Activated naive CD8-positive, alpha-beta T cell treated with anti-CD3 and anti-CD28 coated beads, Interleukin-2, amount 10 ng/mL, durations not matched to agents 7 days and 5 days (primary cell): Measurements from ENCODE around the gene MPC2. TPM values are rescaled to one million over a fixed set of nuclear protein-coding genes. Genes with fewer than 3 reads are reported as not detected.
"Not testable (repeated sequence)": the region's sequence is repeated elsewhere in the genome, so short reads cannot be mapped to it uniquely, and the experiment has no call there.

Experiments used
- ATAC-seq: fragments of 150-1000 bp; cut with Tn5 transposase; one replicate; pipeline ENCODE4 v1.10.0; 2021; ENCODE audit warnings: low read depth, moderate library complexity
- POLR2A ChIA-PET: fragments of 350-600 bp; sonication (Branson Sonifier 250); formaldehyde crosslinking; loops from one replicate; lab custom pipeline; 2021; ENCODE audit warnings: antibody characterized with exemption; lab: Charles Lee
- DNase-seq: peaks from one replicate; pipeline ENCODE4 v3.0.0; 2021
- H3K27ac Mint-ChIP-seq: one replicate; pipeline ENCODE4 v1.8.0; 2022; ENCODE audit warnings: mild to moderate bottlenecking, mixed read lengths
- H3K27me3 Mint-ChIP-seq: one replicate; pipeline ENCODE4 v1.8.0; 2022; ENCODE audit warnings: mild to moderate bottlenecking, moderate library complexity, mixed read lengths
- H3K36me3 Mint-ChIP-seq: one replicate; pipeline ENCODE4 v1.8.0; 2021; ENCODE audit warnings: mild to moderate bottlenecking, mixed read lengths
- H3K4me1 Mint-ChIP-seq: one replicate; pipeline ENCODE4 v1.8.0; 2021; ENCODE audit warnings: mixed read lengths
- H3K4me3 Mint-ChIP-seq: one replicate; pipeline ENCODE4 v1.8.0; 2022; ENCODE audit warnings: mild to moderate bottlenecking, moderate library complexity, mixed read lengths
- H3K9me3 Mint-ChIP-seq: one replicate; pipeline ENCODE4 v1.8.0; 2021; ENCODE audit warnings: mixed read lengths
- total RNA-seq, 2 experiments: library from RNA; stranded (reverse); gene quantifications; one replicate each; pipeline ENCODE4 v1.2.3, GENCODE V29; 2021

The MPC2 gene
- total RNA-seq, 2 experiments from 2014 or later: 61.9 to 64.1 TPM

- Mint-ChIP-seq H3K36me3 (peaks cover 42% of the 10 kb centered on the region), H3K27ac (no peak overlapping the region), H3K9me3 (peaks cover 3% of the 10 kb centered on the region), H3K27me3 (no peaks in the 10 kb centered on the region), H3K4me1 (peaks cover 19% of the 10 kb centered on the region), H3K4me3 (no peak overlapping the region)
- DNase-seq (no peak), ATAC-seq (no peak)
- POLR2A ChIA-PET: no interaction called here
These were observed 12.9 kb upstream of the MPC2 start for GRCh38 chr1:167949785-167950184.

GRCh38 chr1:167947733-167948132 lies 10.9 kb upstream of the MPC2 start:
- Mint-ChIP-seq H3K9me3 (peaks cover 9% of the 10 kb centered on the region), H3K36me3 (peaks cover 50% of the 10 kb centered on the region), H3K27ac (no peak overlapping the region), H3K4me1 (peaks cover 23% of the 10 kb centered on the region), H3K27me3 (no peaks in the 10 kb centered on the region), H3K4me3 (no peak overlapping the region)
- ATAC-seq (no peak), DNase-seq (no peak)
- POLR2A ChIA-PET: no interaction called here

GRCh38 chr1:167943541-167943940 lies 6.7 kb upstream of the MPC2 start:
- peaks cover 45% of the 10 kb centered on the region for H3K36me3 Mint-ChIP-seq
- peaks cover 9% of the 10 kb centered on the region for H3K9me3 Mint-ChIP-seq
- DNase-seq (no peak), ATAC-seq (no peak)
- POLR2A ChIA-PET: no interaction called here
- no peak overlapping the region for H3K27ac Mint-ChIP-seq
- H3K27me3 Mint-ChIP-seq: no peaks in the 10 kb centered on the region
- no peak overlapping the region for H3K4me3 Mint-ChIP-seq
- H3K4me1 Mint-ChIP-seq: peaks cover 24% of the 10 kb centered on the region

- Mint-ChIP-seq H3K27ac (no peak overlapping the region), H3K9me3 (peaks cover 9% of the 10 kb centered on the region), H3K4me3 (no peak overlapping the region), H3K4me1 (peaks cover 14% of the 10 kb centered on the region), H3K36me3 (peaks cover 28% of the 10 kb centered on the region), H3K27me3 (no peaks in the 10 kb centered on the region)
- no peak for DNase-seq
- POLR2A ChIA-PET: no interaction called here
- ATAC-seq: no peak
These were observed 3.4 kb upstream of the MPC2 start for GRCh38 chr1:167940264-167940663.

- Mint-ChIP-seq H3K4me1 (peaks cover 24% of the 10 kb centered on the region), H3K4me3 (peak overlapping the region; percentile 91), H3K36me3 (peaks cover 10% of the 10 kb centered on the region), H3K9me3 (no peaks in the 10 kb centered on the region), H3K27me3 (no peaks in the 10 kb centered on the region), H3K27ac (peak overlapping the region; percentile 96)
- POLR2A ChIA-PET: interaction anchor here (0.6 to 1.3 kb wide), 2 partner anchors 73 to 338 kb away, joined by 4 to 10 read pairs; no protein-coding TSS in a partner anchor
- DNase-seq (no peak), ATAC-seq (no peak)
These were observed 1.3 kb upstream of the MPC2 start for GRCh38 chr1:167938080-167938636.

- H3K27me3 Mint-ChIP-seq: no peaks in the 10 kb centered on the region
- POLR2A ChIA-PET: interaction anchor here (0.6 to 2.4 kb wide), 5 partner anchors 8 to 337 kb away, joined by 3 to 18 read pairs (median 4); no protein-coding TSS in a partner anchor
- H3K36me3 Mint-ChIP-seq: peaks cover 8% of the 10 kb centered on the region
- no peaks in the 10 kb centered on the region for H3K9me3 Mint-ChIP-seq
- H3K4me3 Mint-ChIP-seq: peak overlapping the region; percentile 91
- ATAC-seq (no peak), DNase-seq (no peak)
- peaks cover 27% of the 10 kb centered on the region for H3K4me1 Mint-ChIP-seq
- H3K27ac Mint-ChIP-seq: peak overlapping the region; percentile 96
These were observed 788 bp upstream of the MPC2 start for GRCh38 chr1:167937709-167938010.

GRCh38 chr1:167936068-167936929 lies 573 bp downstream of the MPC2 start, which contains the start of gene DCAF6:
DCAF6 (plus strand) TSS chr1:167936683; CDS start chr1:167936912, 229 bp downstream.
- Mint-ChIP-seq H3K27me3 (no peaks in the 10 kb centered on the region), H3K9me3 (no peaks in the 10 kb centered on the region), H3K27ac (peak within 1 kb of the TSS; percentile 96), H3K4me1 (peaks cover 28% of the 10 kb centered on the region), H3K36me3 (peaks cover 4% of the 10 kb centered on the region), H3K4me3 (peak within 1 kb of the TSS; percentile 91)
- peak; percentile 85 for ATAC-seq
- peak; percentile 96 for DNase-seq
- POLR2A ChIA-PET: interaction anchor here (0.5 to 2.4 kb wide), 16 partner anchors 16 to 716 kb away, joined by 3 to 18 read pairs (median 4); partner anchors contain the start of genes POU2F1 and SFT2D2

- ATAC-seq (peak; percentile 6), DNase-seq (peak; percentile 58)
- H3K27me3 Mint-ChIP-seq: no peaks in the 10 kb centered on the region
- H3K27ac Mint-ChIP-seq: peak overlapping the region; percentile 96
- peaks cover 28% of the 10 kb centered on the region for H3K4me1 Mint-ChIP-seq
- H3K4me3 Mint-ChIP-seq: peak overlapping the region; percentile 91
- H3K36me3 Mint-ChIP-seq: peaks cover 4% of the 10 kb centered on the region
- POLR2A ChIA-PET: interaction anchor here (0.8 to 2.4 kb wide), 15 partner anchors 17 to 715 kb away, joined by 3 to 18 read pairs (median 5); partner anchors contain the start of genes POU2F1 and SFT2D2
- H3K9me3 Mint-ChIP-seq: no peaks in the 10 kb centered on the region
These were observed 1.4 kb downstream of the MPC2 start for GRCh38 chr1:167935216-167936067.

GRCh38 chr1:167934426-167935215 lies 2.3 kb downstream of the MPC2 start:
- H3K27me3 Mint-ChIP-seq: no peaks in the 10 kb centered on the region
- ATAC-seq (no peak), DNase-seq (no peak)
- peaks cover 28% of the 10 kb centered on the region for H3K4me1 Mint-ChIP-seq
- H3K27ac Mint-ChIP-seq: peak overlapping the region; percentile 96
- H3K4me3 Mint-ChIP-seq: peak overlapping the region; percentile 91
- no peaks in the 10 kb centered on the region for H3K9me3 Mint-ChIP-seq
- POLR2A ChIA-PET: interaction anchor here (0.5 to 2.3 kb wide), 5 partner anchors 172 to 714 kb away, joined by 3 to 15 read pairs (median 7); partner anchors contain the start of genes POU2F1 and SFT2D2
- H3K36me3 Mint-ChIP-seq: peaks cover 4% of the 10 kb centered on the region

- DNase-seq (no peak), ATAC-seq (no peak)
- Mint-ChIP-seq H3K36me3 (peaks cover 4% of the 10 kb centered on the region), H3K9me3 (no peaks in the 10 kb centered on the region), H3K27me3 (no peaks in the 10 kb centered on the region), H3K4me3 (peak overlapping the region; percentile 91), H3K27ac (peak overlapping the region; percentile 44), H3K4me1 (peaks cover 28% of the 10 kb centered on the region)
- POLR2A ChIA-PET: no interaction called here
These were observed 3.1 kb downstream of the MPC2 start for GRCh38 chr1:167933788-167934187.

- no peak overlapping the region for H3K27ac Mint-ChIP-seq
- peaks cover 18% of the 10 kb centered on the region for H3K4me1 Mint-ChIP-seq
- POLR2A ChIA-PET: interaction anchor here (1.0 kb wide), 1 partner anchor 213 kb away, joined by 7 read pairs; no protein-coding TSS in a partner anchor
- no peak for ATAC-seq
- no peak for DNase-seq
- no peaks in the 10 kb centered on the region for H3K9me3 Mint-ChIP-seq
- peaks cover 2% of the 10 kb centered on the region for H3K36me3 Mint-ChIP-seq
- no peaks in the 10 kb centered on the region for H3K27me3 Mint-ChIP-seq
- no peak overlapping the region for H3K4me3 Mint-ChIP-seq
These were observed 7.1 kb downstream of the MPC2 start for GRCh38 chr1:167929725-167930124.

- POLR2A ChIA-PET, H3K27me3 Mint-ChIP-seq, H3K27ac Mint-ChIP-seq, H3K36me3 Mint-ChIP-seq, DNase-seq, H3K4me3 Mint-ChIP-seq, H3K9me3 Mint-ChIP-seq, ATAC-seq: not testable (repeated sequence)
- peaks cover 11% of the 10 kb centered on the region for H3K4me1 Mint-ChIP-seq
These were observed 8.0 kb downstream of the MPC2 start for GRCh38 chr1:167928919-167929318.
